ENCODE results near the gene WDR72.

Gene WDR72

DNA sequence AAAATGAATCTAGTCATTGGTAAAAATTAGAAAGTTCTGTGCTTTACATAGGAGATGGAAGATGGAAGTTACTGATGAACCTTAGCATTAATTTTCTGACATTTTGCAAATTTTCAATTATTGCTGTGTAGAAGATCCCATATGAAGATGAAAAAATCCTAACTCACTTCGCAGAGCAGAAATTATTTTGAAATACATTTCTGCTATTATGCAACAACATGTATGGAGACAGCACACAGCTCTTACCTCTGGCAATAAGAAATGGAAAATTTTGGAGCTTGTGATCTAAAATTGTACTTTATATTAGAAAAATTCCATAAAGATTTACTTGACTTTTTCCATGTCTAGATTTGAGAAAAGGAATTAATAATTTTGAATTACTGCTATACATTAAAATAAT lies 177.9 kb downstream of the WDR72 start:
- no peaks in the 10 kb centered on the region for H3K36me3 ChIP-seq (ENCODE audit: insufficient read depth, low read depth, low read length)
- H3K9me3 ChIP-seq (ENCODE audit: insufficient read depth, low read depth, low read length) = no peaks in the 10 kb centered on the region
- no peaks in the 10 kb centered on the region for H3K4me1 ChIP-seq (ENCODE audit: insufficient read depth, low read length)
- H3K27ac ChIP-seq (ENCODE audit: low read length) = no peak overlapping the region
- no peak overlapping the region for H3K9ac ChIP-seq (ENCODE audit: low read depth, low read length)
- no peak overlapping the region for H3K4me3 ChIP-seq (ENCODE audit: low read length)
- H3K27me3 ChIP-seq (ENCODE audit: insufficient read depth, low read length) = no peaks in the 10 kb centered on the region

DNA sequence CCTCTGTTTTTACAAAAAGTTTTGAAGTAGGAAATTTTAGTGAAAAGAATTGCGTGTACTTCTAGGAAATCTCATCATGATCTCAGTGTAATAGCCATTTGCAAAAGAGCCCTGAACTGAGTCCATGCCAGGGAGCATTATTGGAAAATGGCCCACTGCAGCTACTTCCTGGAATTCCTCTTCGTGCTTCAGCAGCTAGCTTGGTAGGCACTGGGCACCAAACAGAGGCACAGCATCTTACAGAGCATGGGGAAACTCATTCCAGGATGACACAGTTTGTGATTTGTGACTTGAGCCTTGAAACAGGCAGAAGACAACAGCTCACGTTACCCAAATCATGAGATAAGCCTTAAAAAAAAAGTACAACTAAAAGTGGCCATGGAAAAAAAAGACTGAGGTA lies 179.1 kb downstream of the WDR72 start:
- no peaks in the 10 kb centered on the region for H3K9me3 ChIP-seq (ENCODE audit: insufficient read depth, low read depth, low read length)
- no peak overlapping the region for H3K4me3 ChIP-seq (ENCODE audit: low read length)
- H3K27me3 ChIP-seq (ENCODE audit: insufficient read depth, low read length) = no peaks in the 10 kb centered on the region
- H3K27ac ChIP-seq (ENCODE audit: low read length) = no peak overlapping the region
- no peaks in the 10 kb centered on the region for H3K4me1 ChIP-seq (ENCODE audit: insufficient read depth, low read length)
- no peaks in the 10 kb centered on the region for H3K36me3 ChIP-seq (ENCODE audit: insufficient read depth, low read depth, low read length)
- no peak overlapping the region for H3K9ac ChIP-seq (ENCODE audit: low read depth, low read length)

DNA sequence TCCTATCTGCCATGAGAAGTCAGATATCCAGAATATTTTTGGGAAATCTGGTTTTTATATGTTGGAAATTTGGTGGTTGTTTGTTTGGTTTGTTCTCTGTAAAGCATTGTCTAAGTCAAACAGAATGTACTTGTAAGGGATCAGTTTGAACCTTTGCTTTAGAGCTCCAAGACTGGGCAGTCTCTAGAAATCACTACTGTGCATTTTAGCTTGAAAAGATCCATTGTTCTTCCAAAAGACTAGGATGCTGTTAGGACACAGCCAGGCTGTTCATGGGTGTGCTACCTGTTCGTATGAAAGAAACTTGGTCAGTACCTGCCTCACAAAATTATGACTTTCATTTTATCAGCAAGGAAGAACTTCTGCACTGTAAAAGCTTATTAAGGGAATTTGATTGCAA lies 182.6 kb downstream of the WDR72 start:
- Histone ChIP-seq H3K9ac (ENCODE audit: low read depth, low read length) (no peak overlapping the region), H3K4me3 (ENCODE audit: low read length) (no peak overlapping the region), H3K9me3 (ENCODE audit: insufficient read depth, low read depth, low read length) (no peaks in the 10 kb centered on the region), H3K36me3 (ENCODE audit: insufficient read depth, low read depth, low read length) (no peaks in the 10 kb centered on the region), H3K27me3 (ENCODE audit: insufficient read depth, low read length) (no peaks in the 10 kb centered on the region), H3K27ac (ENCODE audit: low read length) (no peak overlapping the region), H3K4me1 (ENCODE audit: insufficient read depth, low read length) (no peaks in the 10 kb centered on the region)

- H3K9me3 ChIP-seq (ENCODE audit: insufficient read depth, low read depth, low read length) = no peaks in the 10 kb centered on the region
- H3K9ac ChIP-seq (ENCODE audit: low read depth, low read length) = no peak overlapping the region
- no peak overlapping the region for H3K4me3 ChIP-seq (ENCODE audit: low read length)
- no peaks in the 10 kb centered on the region for H3K4me1 ChIP-seq (ENCODE audit: insufficient read depth, low read length)
- no peaks in the 10 kb centered on the region for H3K27me3 ChIP-seq (ENCODE audit: insufficient read depth, low read length)
- no peak overlapping the region for H3K27ac ChIP-seq (ENCODE audit: low read length)
- H3K36me3 ChIP-seq (ENCODE audit: insufficient read depth, low read depth, low read length) = no peaks in the 10 kb centered on the region
Observed at GRCh38 chr15:53573091-53573490, 186.4 kb downstream of the WDR72 start.

GRCh38 chr15:53569751-53570480 lies 189.5 kb downstream of the WDR72 start:
- Histone ChIP-seq H3K27me3 (ENCODE audit: insufficient read depth, low read length) (no peaks in the 10 kb centered on the region), H3K36me3 (ENCODE audit: insufficient read depth, low read depth, low read length) (no peaks in the 10 kb centered on the region), H3K27ac (ENCODE audit: low read length) (no peak overlapping the region), H3K9ac (ENCODE audit: low read depth, low read length) (no peak overlapping the region), H3K4me1 (ENCODE audit: insufficient read depth, low read length) (no peaks in the 10 kb centered on the region), H3K4me3 (ENCODE audit: low read length) (no peak overlapping the region), H3K9me3 (ENCODE audit: insufficient read depth, low read depth, low read length) (no peaks in the 10 kb centered on the region)

GRCh38 chr15:53566912-53567311 lies 192.6 kb downstream of the WDR72 start:
- no peaks in the 10 kb centered on the region for H3K36me3 ChIP-seq (ENCODE audit: insufficient read depth, low read depth, low read length)

GRCh38 chr15:53565721-53566120 lies 193.7 kb downstream of the WDR72 start:
- no peak overlapping the region for H3K9ac ChIP-seq (ENCODE audit: low read depth, low read length)
- no peak overlapping the region for H3K4me3 ChIP-seq (ENCODE audit: low read length)
- no peaks in the 10 kb centered on the region for H3K9me3 ChIP-seq (ENCODE audit: insufficient read depth, low read depth, low read length)
- no peaks in the 10 kb centered on the region for H3K27me3 ChIP-seq (ENCODE audit: insufficient read depth, low read length)
- no peak overlapping the region for H3K27ac ChIP-seq (ENCODE audit: low read length)
- no peaks in the 10 kb centered on the region for H3K36me3 ChIP-seq (ENCODE audit: insufficient read depth, low read depth, low read length)
- H3K4me1 ChIP-seq (ENCODE audit: insufficient read depth, low read length) = peaks cover 7% of the 10 kb centered on the region; the same call in 1 of the 2 replicates

More at GRCh38 chr15:53566912-53567311, 192.6 kb downstream of the WDR72 start:
- Histone ChIP-seq H3K27me3 (ENCODE audit: insufficient read depth, low read length) (no peaks in the 10 kb centered on the region), H3K27ac (ENCODE audit: low read length) (no peak overlapping the region), H3K9ac (ENCODE audit: low read depth, low read length) (no peak overlapping the region), H3K9me3 (ENCODE audit: insufficient read depth, low read depth, low read length) (no peaks in the 10 kb centered on the region), H3K4me1 (ENCODE audit: insufficient read depth, low read length) (peaks cover 3% of the 10 kb centered on the region; the same call in 1 of the 2 replicates), H3K4me3 (ENCODE audit: low read length) (no peak overlapping the region)

DNA sequence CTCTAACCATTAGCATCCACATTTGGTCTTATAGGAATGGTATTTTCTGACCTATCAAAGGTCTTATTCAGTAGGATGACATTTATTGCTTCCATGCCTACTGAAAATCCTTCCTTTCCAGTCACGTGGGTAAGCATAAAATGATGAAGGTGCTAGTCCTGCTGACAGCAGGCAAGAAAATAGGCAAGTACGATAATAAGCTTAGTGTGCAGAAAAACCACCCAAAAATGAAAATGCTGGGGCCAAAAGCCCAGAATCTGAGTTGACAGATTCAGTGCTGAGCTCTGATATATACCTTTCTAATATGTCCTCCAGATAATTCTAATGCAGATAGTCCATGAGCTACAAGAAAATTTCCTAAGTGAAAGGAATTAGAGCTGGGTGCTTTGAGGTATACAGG lies 194.8 kb downstream of the WDR72 start:
- Histone ChIP-seq H3K9me3 (ENCODE audit: insufficient read depth, low read depth, low read length) (no peaks in the 10 kb centered on the region), H3K4me1 (ENCODE audit: insufficient read depth, low read length) (peaks cover 7% of the 10 kb centered on the region; the same call in 1 of the 2 replicates)

DNA sequence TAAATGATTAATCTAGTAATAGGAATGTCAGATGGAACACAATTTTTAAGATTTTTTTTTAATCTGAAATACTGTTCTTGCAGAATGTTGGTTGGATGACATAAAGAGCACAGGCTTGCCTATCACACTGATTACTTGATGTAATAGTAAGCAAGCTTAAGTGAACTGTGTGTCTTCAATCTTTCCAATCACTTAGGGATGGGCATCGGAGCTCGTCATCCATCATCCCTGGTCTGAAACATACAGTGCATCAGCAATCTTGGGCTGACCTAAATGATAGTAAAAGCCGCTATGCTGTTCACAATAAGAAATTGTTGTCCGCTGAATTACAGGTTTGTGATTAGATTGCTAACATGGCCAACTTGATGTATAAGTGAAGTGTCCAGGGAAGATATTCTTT lies 195.8 kb downstream of the WDR72 start:
- peaks cover 12% of the 10 kb centered on the region; the same call in 1 of the 2 replicates for H3K4me1 ChIP-seq (ENCODE audit: insufficient read depth, low read length)
- H3K9ac ChIP-seq (ENCODE audit: low read depth, low read length) = no peak overlapping the region
- no peak overlapping the region for H3K4me3 ChIP-seq (ENCODE audit: low read length)
- H3K27ac ChIP-seq (ENCODE audit: low read length) = no peak overlapping the region
- no peaks in the 10 kb centered on the region for H3K9me3 ChIP-seq (ENCODE audit: insufficient read depth, low read depth, low read length)
- no peaks in the 10 kb centered on the region for H3K27me3 ChIP-seq (ENCODE audit: insufficient read depth, low read length)
- no peaks in the 10 kb centered on the region for H3K36me3 ChIP-seq (ENCODE audit: insufficient read depth, low read depth, low read length)

More for the DNA sequence above, 194.8 kb downstream of the WDR72 start:
- H3K27ac ChIP-seq (ENCODE audit: low read length) = no peak overlapping the region
- H3K9ac ChIP-seq (ENCODE audit: low read depth, low read length) = no peak overlapping the region
- no peak overlapping the region for H3K4me3 ChIP-seq (ENCODE audit: low read length)
- no peaks in the 10 kb centered on the region for H3K27me3 ChIP-seq (ENCODE audit: insufficient read depth, low read length)
- H3K36me3 ChIP-seq (ENCODE audit: insufficient read depth, low read depth, low read length) = no peaks in the 10 kb centered on the region

DNA sequence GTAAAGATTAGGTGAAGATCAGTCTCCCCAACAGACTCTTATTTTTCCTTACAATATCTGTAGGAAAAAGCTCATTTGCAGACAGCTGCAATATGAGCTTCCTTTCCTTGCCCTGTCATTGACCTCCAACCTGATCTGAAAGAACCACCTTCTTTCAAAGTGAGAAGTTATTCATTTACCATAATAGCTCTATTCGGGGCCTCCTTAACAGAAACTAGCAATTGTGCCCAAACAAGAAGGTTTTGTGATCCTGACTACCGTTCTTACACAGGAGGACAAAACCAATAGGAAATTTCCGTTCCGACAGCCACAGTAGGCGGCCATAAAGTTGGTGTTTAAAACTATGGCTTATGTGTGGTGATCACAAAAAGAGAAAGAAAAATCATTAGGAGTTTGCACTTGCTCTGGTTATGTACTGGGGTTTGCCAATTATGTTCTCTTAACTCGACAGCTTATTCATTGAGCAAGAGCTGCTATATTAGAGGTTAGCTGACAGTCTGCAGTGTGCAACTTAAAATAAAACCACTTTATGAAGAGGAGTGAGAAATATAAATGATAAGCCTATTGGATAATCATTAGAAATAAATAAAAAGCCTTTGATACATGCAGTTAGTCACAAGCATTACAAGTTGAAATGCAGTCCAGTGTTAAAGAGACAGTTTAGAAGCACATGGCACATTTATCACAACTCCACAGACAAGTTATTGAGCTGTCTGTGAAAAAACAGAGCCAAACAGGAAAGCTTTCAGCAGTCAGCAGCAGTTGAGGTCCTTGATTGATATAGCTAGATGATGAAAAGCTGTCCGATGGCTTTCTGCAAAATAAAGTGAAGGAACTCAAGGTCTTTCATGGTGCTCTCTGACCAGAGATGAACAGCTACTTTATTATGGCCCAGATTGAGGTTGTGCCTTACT lies 199.8 kb downstream of the WDR72 start:
- H3K9me3 ChIP-seq (ENCODE audit: insufficient read depth, low read depth, low read length) = no peaks in the 10 kb centered on the region
- H3K9ac ChIP-seq (ENCODE audit: low read depth, low read length) = no peak overlapping the region
- no peaks in the 10 kb centered on the region for H3K27me3 ChIP-seq (ENCODE audit: insufficient read depth, low read length)
- no peak overlapping the region for H3K27ac ChIP-seq (ENCODE audit: low read length)
- H3K4me3 ChIP-seq (ENCODE audit: low read length) = no peak overlapping the region
- peaks cover 14% of the 10 kb centered on the region; the same call in 1 of the 2 replicates for H3K4me1 ChIP-seq (ENCODE audit: insufficient read depth, low read length)
- no peaks in the 10 kb centered on the region for H3K36me3 ChIP-seq (ENCODE audit: insufficient read depth, low read depth, low read length)

DNA sequence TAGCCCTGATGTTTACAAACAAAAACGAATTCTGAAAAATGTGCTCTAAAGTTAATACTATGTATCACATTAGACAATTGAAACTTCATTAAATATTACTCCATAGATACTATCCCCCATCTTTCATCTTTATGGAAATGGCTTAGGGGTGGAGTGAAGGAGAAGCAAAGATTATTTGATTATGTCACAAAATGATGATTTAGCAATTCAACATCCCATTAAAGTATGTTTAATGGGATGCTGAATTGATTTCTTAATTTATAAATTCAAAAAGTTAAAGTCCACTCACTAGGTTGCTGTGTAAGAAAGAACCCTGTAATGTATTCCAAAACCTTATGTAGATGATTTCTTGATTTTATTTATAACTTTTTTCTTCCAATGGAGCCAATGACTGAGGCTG lies 201.1 kb downstream of the WDR72 start:
- Histone ChIP-seq H3K9me3 (ENCODE audit: insufficient read depth, low read depth, low read length) (no peaks in the 10 kb centered on the region), H3K9ac (ENCODE audit: low read depth, low read length) (no peak overlapping the region), H3K4me3 (ENCODE audit: low read length) (no peak overlapping the region), H3K4me1 (ENCODE audit: insufficient read depth, low read length) (peaks cover 14% of the 10 kb centered on the region; the same call in 1 of the 2 replicates), H3K27ac (ENCODE audit: low read length) (no peak overlapping the region), H3K36me3 (ENCODE audit: insufficient read depth, low read depth, low read length) (no peaks in the 10 kb centered on the region), H3K27me3 (ENCODE audit: insufficient read depth, low read length) (no peaks in the 10 kb centered on the region)

DNA sequence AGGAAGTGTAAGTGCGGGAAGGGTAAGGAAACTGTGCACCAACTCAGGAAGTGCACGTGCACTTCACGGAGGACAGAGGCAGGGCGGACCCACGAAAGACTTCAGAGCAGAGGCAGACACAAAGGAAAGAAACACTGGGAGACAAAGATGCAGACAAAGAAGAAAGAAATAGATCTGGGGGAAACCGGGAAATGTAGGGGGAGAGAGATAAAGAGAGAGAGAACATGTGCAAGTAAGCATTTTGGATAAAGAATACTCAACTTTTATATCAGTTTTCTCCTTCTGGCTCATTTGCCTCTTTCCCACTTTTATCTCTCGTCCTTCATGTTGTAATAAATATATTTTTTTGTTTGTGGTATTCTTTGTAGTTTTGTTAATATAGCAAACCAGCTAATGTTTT lies 204.2 kb downstream of the WDR72 start:
- Histone ChIP-seq H3K27ac (ENCODE audit: low read length) (no peak overlapping the region), H3K27me3 (ENCODE audit: insufficient read depth, low read length) (no peaks in the 10 kb centered on the region), H3K4me1 (ENCODE audit: insufficient read depth, low read length) (peaks cover 8% of the 10 kb centered on the region; the same call in 1 of the 2 replicates), H3K9ac (ENCODE audit: low read depth, low read length) (no peak overlapping the region), H3K9me3 (ENCODE audit: insufficient read depth, low read depth, low read length) (no peaks in the 10 kb centered on the region), H3K36me3 (ENCODE audit: insufficient read depth, low read depth, low read length) (no peaks in the 10 kb centered on the region), H3K4me3 (ENCODE audit: low read length) (no peak overlapping the region)

Data from iPS-20b (cell line).